ENCODE results near the gene METTL15.

GRCh38 chr11:28338371-28338770, 230.2 kb downstream of the METTL15 start:
- TF ChIP-seq CTCF (IDR thresholded peaks at IDR 0.05), result no peak
- no peak for TF ChIP-seq POLR2A (IDR thresholded peaks at IDR 0.05)
